ENCODE results near the gene HMGN1. TPM values are rescaled to one million over a fixed set of nuclear protein-coding genes. Genes with fewer than 3 reads are reported as not detected.

Gene HMGN1
- polyA plus RNA-seq, 4 donors, result 515 to 870 (median 714) TPM

GRCh38 chr21:39336457-39337008 is 12.4 kb downstream of the HMGN1 start:
- no peak for DNase-seq (ENCODE audit: low read depth in 4 of 4, low spot score in 3 of 4)

- no peak for DNase-seq (ENCODE audit: low read depth in 4 of 4, low spot score in 3 of 4)
Observed at GRCh38 chr21:39334611-39335010, 14.3 kb downstream of the HMGN1 start.

DNA sequence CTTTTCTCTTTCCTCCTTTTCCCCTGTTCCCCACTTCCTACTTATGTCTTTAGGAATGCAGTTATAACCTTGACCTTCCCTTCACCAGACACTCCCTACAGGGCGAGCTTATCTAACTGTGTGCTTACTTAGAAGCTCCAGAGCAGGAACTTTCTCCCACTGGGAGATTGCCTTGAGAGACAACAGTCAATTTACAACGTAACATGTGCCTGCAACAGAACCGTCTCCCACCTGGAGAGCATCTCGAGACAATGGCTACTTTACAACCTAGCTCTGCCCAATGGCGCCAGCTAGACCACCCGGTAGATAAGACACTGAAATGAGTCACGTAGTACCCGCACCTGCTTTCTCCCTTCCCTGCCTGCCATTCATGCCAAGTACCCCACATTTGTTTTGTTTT is 16.7 kb downstream of the HMGN1 start:
- no peak for DNase-seq (ENCODE audit: low read depth in 4 of 4, low spot score in 3 of 4)

DNA sequence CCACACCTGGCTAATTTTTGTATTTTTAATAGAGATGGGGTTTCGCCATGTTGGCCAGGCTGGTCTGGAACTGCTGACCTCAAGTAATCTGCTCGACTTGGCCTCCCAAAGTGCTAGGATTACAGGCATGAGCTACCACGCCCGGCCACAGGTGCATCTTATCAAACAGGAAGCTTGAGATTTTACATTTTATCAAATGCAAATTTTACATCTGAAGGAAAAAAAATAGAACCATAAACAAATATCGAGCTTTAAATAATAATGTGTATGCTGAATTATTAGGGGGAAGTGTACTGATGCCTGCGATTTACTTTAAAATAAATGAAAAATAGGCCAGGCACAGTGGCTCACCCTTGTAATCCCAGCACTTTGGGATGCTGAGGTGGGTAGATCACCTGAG is 18.9 kb downstream of the HMGN1 start:
- no peak for DNase-seq (ENCODE audit: low read depth in 4 of 4, low spot score in 3 of 4)

DNA sequence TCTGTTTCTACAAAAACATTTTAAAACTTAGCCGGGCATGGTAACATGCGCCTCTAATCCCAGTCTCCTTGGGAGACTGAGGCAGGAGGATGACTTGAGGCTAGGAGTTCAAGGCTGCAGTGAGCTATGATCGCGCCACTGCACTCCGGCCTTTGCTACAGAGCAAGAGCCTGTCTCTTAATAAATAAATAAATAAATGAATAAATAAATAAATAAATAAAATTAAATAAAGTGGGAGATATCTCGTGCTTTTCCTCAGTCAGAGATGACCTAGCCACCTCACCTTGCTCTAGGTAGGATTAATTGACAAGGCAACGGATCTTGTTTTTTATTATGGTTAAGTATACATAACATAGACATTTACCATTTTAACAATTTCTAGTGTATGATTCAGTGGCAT is 21.2 kb downstream of the HMGN1 start:
- DNase-seq (ENCODE audit: low read depth in 4 of 4, low spot score in 3 of 4), result no peak

DNA sequence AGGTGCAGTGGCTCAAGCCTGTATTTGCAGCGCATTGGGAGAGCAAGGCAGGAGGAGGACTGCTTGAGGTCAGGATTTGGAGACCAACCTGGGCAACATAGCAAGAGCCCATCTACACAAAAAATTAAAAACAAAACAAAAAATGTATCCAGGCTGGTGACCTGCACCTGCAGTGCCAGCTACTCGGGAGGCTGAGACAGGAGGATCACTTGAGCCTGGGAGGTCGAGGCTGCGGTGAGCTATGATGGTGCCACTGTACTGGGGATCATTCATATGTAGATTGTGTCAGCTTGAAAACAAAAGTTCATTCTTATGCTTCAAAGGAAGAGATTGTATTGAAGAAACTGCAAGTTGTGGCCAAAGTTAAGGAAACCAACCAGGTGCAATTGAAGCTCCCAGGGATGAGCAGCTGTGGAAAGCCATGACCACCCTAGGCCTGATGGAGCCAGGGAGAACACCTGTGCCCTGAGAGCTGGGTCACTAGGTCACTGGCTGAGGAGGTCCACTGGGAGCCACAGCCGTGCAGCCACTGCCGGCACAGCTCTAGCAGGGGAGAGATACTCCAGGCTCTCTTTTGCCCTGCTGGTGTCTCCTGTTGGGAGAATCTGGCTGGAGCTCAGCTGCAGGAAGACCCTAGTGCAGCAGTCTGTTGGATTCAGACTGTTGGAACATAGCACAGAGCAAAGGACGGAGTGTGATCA is 22.1 kb downstream of the HMGN1 start:
- no peak for DNase-seq (ENCODE audit: low read depth in 4 of 4, low spot score in 3 of 4)

DNA sequence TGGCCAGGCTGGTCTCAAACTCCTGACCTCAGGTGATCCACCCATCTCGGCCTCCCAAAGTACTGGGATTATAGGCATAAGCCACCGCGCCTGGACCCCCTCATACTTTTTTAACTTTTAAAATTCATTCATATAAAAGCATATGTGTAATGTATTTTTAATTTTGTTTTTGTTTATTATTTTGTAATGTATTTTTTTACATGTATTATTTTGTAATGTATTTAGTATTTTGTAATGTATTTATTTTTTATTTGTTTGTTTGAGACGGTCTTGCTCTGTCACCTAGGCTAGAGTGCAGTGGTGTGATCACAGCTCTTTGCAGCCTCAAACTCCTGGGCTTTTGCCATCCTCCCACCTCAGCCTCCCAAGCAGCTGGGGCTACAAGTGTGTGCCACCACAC is 23.4 kb downstream of the HMGN1 start:
- no peak for DNase-seq (ENCODE audit: low read depth in 4 of 4, low spot score in 3 of 4)

- DNase-seq (ENCODE audit: low read depth in 4 of 4, low spot score in 3 of 4), result no peak
Observed at GRCh38 chr21:39321424-39321823, 27.5 kb downstream of the HMGN1 start.

DNA sequence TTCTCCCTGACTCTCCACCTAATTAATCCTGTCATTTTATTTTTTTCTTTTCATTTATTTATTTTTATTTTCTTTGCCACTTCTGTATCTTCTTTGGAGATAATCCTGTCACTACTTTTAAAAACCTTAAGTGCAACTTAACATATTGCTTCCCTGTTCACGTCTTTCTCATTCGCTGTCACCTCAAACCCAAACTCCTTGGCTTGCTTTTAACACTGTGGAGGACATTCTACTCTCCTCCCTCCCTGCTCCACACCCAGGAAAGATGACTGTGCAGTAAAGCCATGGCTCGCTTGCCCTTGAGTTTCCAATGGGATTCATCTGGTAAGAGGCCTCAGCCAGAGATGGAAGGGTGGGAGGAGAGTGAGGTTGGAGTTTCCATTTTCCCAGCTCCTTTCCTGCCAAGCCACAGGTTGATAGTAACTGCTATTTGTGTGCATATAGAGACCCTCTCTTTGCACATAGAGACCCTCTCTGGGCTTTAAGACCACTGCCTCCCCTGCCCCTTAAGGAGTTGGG is 29.0 kb downstream of the HMGN1 start:
- DNase-seq (ENCODE audit: low read depth in 4 of 4, low spot score in 3 of 4), result no peak

DNA sequence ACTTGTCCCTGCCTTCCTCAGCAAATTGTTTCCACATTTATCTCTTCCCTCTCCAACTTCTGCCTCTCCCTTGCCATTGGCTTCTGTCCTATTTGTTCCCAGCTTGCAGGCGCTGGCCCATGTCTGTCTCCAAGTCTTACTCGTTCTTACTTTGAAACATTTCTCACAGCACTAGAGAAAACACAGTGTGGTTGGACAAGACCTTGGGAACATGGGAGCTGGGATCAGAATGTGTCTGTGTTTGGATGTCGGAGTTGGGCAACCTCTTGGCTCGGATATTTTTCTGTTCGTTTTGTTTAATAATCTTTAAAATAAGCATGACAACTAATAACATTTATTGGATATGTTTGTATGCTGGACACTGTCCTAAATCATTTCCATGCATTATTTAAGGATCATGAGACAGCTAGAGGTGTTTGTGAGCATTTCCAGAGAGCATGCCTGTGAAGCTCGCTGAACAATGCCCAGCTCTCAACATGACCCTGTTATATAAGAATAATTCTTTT is 29.6 kb downstream of the HMGN1 start:
- DNase-seq (ENCODE audit: low read depth in 4 of 4, low spot score in 3 of 4), result no peak

GRCh38 chr21:39318091-39318959 is 30.6 kb downstream of the HMGN1 start:
- no peak for DNase-seq (ENCODE audit: low read depth in 4 of 4, low spot score in 3 of 4)

- no peak for DNase-seq (ENCODE audit: low read depth in 4 of 4, low spot score in 3 of 4)
Observed at GRCh38 chr21:39317134-39318090, 31.5 kb downstream of the HMGN1 start.

DNA sequence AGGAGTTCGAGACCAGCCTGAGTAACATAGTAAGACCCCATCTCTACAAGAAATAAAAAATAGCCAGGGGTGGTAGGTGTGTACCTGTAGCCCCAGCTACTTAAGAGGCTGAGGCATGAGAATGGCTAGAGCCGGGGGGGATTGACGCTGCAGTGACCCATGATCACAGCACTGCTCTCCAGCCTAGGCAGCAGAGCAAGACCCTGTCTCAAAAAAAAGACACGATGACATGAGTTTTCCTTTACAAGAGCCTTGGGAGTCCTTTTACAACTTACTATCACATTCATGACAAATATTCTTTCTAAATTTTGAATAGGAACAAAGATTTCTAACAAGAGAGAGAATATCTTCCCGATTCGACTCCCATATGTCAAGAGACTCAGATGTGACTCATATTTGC is 32.2 kb downstream of the HMGN1 start:
- DNase-seq (ENCODE audit: low read depth in 4 of 4, low spot score in 3 of 4), result no peak

DNA sequence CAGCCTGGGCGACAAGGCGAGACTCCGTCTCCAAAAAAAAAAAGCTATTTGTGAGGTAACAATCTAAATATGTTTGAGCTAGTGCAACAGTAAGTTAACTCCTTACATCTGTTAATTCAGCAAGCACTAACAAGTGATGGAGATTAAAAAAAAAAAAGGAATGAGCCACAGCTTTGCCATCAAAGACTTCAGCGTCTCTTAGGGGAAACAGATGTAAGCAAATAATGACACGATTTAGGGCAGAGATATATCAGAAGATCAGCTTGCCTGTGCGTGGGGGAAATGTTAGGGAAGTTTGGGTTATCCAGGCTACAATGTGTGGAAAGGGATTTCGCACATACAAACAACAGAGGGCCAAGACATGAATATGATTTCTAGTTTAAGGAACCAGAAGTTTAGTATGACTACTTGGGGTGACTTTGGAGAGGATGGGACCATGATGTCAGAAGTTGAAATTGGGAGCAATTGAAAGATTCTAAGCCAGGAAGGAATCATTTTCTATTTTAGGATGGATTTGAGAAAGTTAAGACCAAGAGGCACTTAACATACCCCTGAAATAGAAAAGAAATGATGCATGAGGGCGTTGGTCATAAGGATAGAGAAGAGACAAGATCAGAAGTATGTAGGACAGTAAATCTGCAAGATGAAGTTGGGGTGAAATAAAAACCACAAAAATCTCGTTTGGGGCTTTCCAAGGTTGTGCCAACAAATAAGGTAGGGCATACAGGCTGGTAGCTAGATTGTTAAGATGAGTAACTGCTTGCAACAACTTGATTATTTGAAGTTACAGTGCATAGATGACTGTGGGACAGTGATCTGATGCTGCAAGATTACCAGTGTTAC is 33.1 kb downstream of the HMGN1 start:
- DNase-seq (ENCODE audit: low read depth in 4 of 4, low spot score in 3 of 4), result no peak

DNA sequence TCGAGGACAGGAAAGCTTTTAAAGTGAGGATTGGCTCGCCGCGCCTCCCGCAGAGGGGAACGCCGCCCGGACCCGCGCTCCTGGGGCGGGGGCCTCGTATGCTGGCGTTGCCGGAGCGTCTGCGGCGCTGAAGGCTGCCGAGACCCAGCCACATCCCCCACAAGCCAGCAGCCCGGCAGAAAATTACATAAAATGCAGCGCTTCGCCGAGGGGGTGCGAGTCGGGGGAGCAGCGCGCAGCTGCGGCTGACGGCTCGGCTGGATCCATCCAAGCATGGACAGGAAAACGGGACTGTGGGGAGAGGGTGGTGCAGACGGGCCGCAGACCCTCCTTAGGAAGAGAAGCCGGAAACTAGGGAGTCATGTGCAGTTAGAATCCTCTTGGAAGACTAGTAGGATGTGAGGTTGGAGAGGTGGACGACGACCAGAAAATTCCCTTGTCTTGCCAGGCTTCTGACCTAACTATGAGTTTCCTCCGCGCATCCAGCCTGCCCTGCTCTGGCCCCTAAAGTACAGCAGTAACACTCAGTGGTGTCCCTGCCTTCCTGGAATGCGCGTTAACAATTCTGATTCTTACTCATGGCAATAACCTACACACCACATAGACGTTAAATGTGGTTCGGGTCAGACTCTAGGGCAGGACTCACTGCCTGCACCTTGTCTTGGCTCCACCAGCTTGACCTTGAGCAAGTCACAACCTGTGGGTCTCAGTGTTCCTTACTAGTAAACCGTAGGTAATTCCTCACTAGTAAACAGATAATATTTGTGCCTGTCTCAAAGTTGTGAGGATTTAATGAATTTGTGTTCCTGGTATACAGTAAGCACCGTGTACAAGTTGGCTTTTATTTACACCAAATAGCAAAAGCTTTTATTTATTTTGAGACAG is 34.5 kb downstream of the HMGN1 start:
- peak; percentile 39 to 55 (median 48) for DNase-seq (ENCODE audit: low read depth in 4 of 4, low spot score in 3 of 4)

DNA sequence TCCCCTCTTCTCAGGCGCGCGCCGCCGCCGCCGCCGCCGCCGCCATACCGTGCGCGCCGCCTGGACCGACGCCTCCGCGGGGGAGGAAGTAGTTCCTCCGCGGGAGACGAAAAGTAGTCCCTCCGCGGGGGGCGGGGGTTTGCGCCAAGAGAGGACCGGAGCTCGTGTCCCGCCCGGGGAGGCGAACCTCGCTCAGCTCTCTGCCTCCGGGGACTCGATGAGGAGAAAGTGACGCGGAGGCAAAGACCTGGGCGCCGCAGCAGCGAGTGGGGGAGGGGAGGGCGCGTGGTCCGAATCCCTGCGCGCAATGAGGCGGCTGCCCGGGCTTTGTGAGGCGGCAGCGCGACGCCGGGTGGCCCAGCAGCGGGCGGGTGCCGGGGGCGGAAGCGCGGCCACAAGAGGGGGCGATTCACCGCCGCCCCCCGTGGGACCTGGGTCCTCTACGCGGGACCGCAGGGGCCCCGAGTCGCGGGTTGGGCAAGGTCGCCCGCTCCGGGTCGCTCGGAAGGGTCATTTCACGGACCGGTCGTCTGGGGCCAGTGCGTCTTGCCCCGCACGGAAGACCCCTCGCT is 35.2 kb downstream of the HMGN1 start, which contains the start of gene BRWD1:
BRWD1 (minus strand) TSS at position 62 of the 572 bp plus-strand sequence. CDS start 141 bp downstream, outside the sequence.
- peak; percentile 74 to 79 (median 76) for DNase-seq (ENCODE audit: low read depth in 4 of 4, low spot score in 3 of 4)

DNA sequence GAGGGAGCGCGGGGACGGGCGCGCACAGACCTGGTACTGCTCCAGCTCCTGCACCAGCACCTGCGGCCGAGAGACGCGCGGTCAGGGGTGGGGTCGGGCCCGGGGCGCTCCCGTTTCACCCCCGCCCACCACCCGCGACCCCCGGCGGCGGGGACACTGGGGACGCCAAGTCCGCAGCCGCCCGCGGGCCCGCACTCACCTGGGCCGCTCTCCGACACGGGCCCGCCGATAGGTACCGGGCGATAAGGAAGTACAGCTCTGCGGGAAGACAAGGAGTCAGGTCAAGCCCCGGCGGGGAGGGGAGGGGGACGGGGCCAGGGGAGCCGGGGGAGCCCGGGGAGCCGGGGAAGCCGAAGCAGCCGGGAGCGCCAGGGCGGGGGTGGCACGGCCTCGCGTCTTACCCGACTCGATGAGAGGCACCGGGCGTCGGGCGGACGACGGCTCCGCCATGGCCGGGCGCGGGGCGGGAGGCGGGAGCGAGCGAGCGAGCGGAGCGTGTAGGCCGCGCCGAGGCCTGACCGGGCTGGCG is 35.8 kb downstream of the HMGN1 start:
- DNase-seq (ENCODE audit: low read depth in 4 of 4, low spot score in 3 of 4), result peak in 2 of 4 donors; percentile 5 to 12
